GM12873 (cell line): Measurements from ENCODE around the gene MCF2L2.

ENCODE experiments used
- TF ChIP-seq, protein P1 (sequence below): IDR thresholded peaks from 2 replicates; pipeline ENCODE4 v1.5.1; 2012; ENCODE audit warnings: low read depth, mild to moderate bottlenecking, moderate library complexity, low read length, control low read depth; ENCODE audit not compliant: insufficient read depth; ENCODE audit errors: missing control alignments

Gene MCF2L2

GRCh38 chr3:183155499-183155898 is 272.9 kb downstream of the MCF2L2 start:
- TF ChIP-seq, protein P1, sequence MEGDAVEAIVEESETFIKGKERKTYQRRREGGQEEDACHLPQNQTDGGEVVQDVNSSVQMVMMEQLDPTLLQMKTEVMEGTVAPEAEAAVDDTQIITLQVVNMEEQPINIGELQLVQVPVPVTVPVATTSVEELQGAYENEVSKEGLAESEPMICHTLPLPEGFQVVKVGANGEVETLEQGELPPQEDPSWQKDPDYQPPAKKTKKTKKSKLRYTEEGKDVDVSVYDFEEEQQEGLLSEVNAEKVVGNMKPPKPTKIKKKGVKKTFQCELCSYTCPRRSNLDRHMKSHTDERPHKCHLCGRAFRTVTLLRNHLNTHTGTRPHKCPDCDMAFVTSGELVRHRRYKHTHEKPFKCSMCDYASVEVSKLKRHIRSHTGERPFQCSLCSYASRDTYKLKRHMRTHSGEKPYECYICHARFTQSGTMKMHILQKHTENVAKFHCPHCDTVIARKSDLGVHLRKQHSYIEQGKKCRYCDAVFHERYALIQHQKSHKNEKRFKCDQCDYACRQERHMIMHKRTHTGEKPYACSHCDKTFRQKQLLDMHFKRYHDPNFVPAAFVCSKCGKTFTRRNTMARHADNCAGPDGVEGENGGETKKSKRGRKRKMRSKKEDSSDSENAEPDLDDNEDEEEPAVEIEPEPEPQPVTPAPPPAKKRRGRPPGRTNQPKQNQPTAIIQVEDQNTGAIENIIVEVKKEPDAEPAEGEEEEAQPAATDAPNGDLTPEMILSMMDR = no peak

DNA sequence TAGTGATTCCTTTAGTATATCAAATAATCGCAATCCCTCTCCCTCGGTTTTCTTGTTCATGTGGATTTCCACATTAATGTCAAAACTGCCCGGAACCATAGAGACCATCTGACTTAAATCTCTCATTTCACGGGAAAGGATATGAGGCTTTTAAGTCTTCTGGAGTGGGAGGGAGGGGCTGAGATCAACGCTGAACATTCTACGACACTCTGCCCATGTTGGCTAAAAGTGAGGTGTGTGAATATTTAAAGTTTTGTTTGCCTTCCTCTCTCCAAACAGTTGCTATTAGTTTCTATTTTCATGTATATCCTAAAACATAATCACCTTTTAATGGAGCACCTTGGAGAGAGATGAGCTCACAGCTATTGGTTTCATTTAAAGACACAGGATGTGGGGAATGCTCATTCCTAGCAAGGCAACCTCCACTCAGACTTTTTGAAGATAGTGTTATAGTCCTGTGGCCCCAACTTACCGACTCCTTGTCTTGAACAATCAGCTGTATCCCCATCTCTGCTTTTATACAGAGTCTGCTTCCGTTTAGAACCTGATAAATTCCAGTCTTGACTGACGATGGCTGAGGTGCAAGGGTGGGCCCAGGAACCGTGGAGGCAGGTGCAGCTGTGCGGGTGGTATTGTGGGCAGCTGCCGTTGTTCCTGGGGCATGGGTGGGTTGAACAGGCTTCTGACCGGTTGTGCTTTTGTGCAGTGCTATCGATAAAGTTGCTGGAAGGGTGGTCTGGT is 275.0 kb downstream of the MCF2L2 start:
- TF ChIP-seq, protein P1 = no peak

GRCh38 chr3:183151821-183152351 is 276.5 kb downstream of the MCF2L2 start:
- TF ChIP-seq, protein P1 = no peak

DNA sequence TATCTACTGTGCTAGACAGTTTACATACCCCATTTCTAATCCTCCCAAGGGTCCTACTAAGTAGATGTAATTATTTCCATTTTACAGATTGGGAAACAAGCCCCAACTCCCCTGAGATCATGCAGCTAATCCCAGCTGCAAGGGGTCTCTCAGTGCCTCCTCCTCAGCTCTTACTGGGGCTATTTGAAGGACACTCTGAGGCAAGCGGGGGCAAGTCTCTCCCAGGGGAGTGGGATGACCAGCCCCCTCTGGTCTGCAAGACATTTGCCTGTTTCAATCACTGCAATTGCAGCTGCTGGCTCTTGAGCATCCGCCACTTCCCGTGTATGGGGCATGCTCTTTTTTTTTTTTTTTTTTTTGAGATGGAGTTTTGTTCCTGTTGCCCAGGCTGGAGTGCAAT is 277.3 kb downstream of the MCF2L2 start:
- TF ChIP-seq, protein P1 = no peak

DNA sequence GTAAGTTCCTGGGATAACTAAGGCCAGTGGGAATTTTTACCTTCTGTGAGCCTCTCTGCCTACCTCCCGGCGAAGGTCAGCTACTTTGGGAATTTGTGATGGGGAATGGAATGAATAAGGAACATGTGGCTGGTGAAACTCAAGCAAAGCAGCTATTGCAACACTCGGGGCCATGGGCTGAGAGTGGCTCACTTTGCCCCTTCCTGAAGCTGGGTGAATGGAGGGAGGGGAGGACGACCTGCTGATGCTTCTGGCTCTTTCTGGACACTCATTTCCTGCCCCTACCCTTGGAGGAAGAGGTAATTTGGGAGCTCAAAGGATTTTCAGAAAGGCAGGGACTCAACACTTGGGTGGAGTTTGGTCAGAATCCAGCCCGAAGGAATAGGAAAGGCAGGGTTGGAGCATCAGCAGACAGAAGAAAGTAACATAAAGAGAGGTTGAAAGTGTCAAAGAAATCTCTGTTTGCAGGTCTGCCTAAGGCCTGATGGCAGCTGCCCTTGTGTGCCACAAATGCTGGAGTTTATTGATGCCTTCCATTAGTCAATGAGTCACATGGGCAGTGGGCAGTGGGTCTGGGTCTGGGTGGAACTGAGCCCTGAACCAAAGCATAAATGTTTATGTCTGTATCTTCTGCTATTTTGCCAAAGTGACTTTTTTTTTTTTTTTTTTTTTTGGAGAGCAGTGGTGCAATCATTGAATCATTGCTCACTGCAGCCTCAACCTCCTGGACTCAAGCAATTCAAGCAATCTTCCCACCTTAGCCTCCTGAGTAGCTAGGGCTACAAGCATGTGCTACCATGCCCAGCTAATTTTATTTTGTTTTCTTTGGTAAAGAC is 278.3 kb downstream of the MCF2L2 start:
- TF ChIP-seq, protein P1 = no peak

- TF ChIP-seq, protein P1 = no peak
Observed at GRCh38 chr3:183148056-183148455, 280.4 kb downstream of the MCF2L2 start.

GRCh38 chr3:183144363-183144762 is 284.1 kb downstream of the MCF2L2 start:
- TF ChIP-seq, protein P1 = no peak
